LNCaP clone FGC (cell line): ENCODE measurements around the gene ASTN2.

ENCODE experiments used
- DNase-seq: peaks from one replicate; pipeline ENCODE4 v3.0.0-alpha.2; 2011; ENCODE audit warnings: low read depth
- H3K4me3 ChIP-seq: 2 replicates; pipeline ENCODE4 v1.5.1; 2011; ENCODE audit warnings: mild to moderate bottlenecking, low read depth, low read length, control low read depth
- CTCF ChIP-seq: IDR thresholded peaks from 2 replicates; pipeline ENCODE4 v1.5.1; 2012; ENCODE audit warnings: mild to moderate bottlenecking; ENCODE audit not compliant: control insufficient read depth, insufficient read depth; ENCODE audit errors: extremely low read depth

The ASTN2 gene

GRCh38 chr9:117123729-117124128 is 291.1 kb downstream of the ASTN2 start:
- TF ChIP-seq CTCF: no peak
- H3K4me3 ChIP-seq: no peak overlapping the region
- DNase-seq: no peak

GRCh38 chr9:117122953-117123352 is 291.9 kb downstream of the ASTN2 start:
- DNase-seq: no peak
- no peak overlapping the region for H3K4me3 ChIP-seq
- TF ChIP-seq CTCF: no peak

- no peak for TF ChIP-seq CTCF
- no peak for DNase-seq
- no peak overlapping the region for H3K4me3 ChIP-seq
Observed at GRCh38 chr9:117122102-117122501, 292.8 kb downstream of the ASTN2 start.

- H3K4me3 ChIP-seq: no peak overlapping the region
- no peak for DNase-seq
- no peak for TF ChIP-seq CTCF
Observed at GRCh38 chr9:117121316-117121715, 293.5 kb downstream of the ASTN2 start.

GRCh38 chr9:117120061-117120460 is 294.8 kb downstream of the ASTN2 start:
- no peak for DNase-seq
- TF ChIP-seq CTCF: no peak

GRCh38 chr9:117116084-117116483 is 298.8 kb downstream of the ASTN2 start:
- DNase-seq: no peak
- TF ChIP-seq CTCF: no peak
- H3K4me3 ChIP-seq: no peak overlapping the region

More at GRCh38 chr9:117120061-117120460, 294.8 kb downstream of the ASTN2 start:
- H3K4me3 ChIP-seq: no peak overlapping the region

- no peak for TF ChIP-seq CTCF
- no peak overlapping the region for H3K4me3 ChIP-seq
- DNase-seq: no peak
Observed at GRCh38 chr9:117114768-117115167, 300.1 kb downstream of the ASTN2 start.
